Measurements from ENCODE around the gene KCNK18.

Gene KCNK18

GRCh38 chr10:117250411-117250810 is 53.1 kb downstream of the KCNK18 start:
- DNase-seq (ENCODE audit: low read depth in 2 of 2), result no peak

GRCh38 chr10:117253908-117254307 is 56.6 kb downstream of the KCNK18 start:
- no peak for DNase-seq (ENCODE audit: low read depth in 2 of 2)

GRCh38 chr10:117254338-117254737 is 57.0 kb downstream of the KCNK18 start:
- DNase-seq (ENCODE audit: low read depth in 2 of 2), result no peak

GRCh38 chr10:117254774-117255735 is 57.8 kb downstream of the KCNK18 start:
- no peak for DNase-seq (ENCODE audit: low read depth in 2 of 2)

- DNase-seq (ENCODE audit: low read depth in 2 of 2), result no peak
Measured at GRCh38 chr10:117255835-117256460, 58.7 kb downstream of the KCNK18 start.

GRCh38 chr10:117256910-117257309 is 59.6 kb downstream of the KCNK18 start:
- no peak for DNase-seq (ENCODE audit: low read depth in 2 of 2)

GRCh38 chr10:117257721-117258120 is 60.4 kb downstream of the KCNK18 start:
- DNase-seq (ENCODE audit: low read depth in 2 of 2), result no peak

GRCh38 chr10:117259279-117259678 is 62.0 kb downstream of the KCNK18 start:
- DNase-seq (ENCODE audit: low read depth in 2 of 2), result no peak
